Mucosa of stomach (tissue), 1 donor: ENCODE results near the gene ASCC2.
"Not testable (repeated sequence)": the region's sequence is repeated elsewhere in the genome, so short reads cannot be mapped to it uniquely, and the experiment has no call there.

Source experiments
- H3K27me3 ChIP-seq: one replicate; pipeline ENCODE4 v1.7.0; 2013; ENCODE audit warnings: mild to moderate bottlenecking, low read length; ENCODE audit not compliant: control insufficient read depth, insufficient read depth
- H3K36me3 ChIP-seq: one replicate; pipeline ENCODE4 v1.7.0; 2013; ENCODE audit warnings: low read length; ENCODE audit not compliant: control insufficient read depth, insufficient read depth
- H3K4me1 ChIP-seq: one replicate; pipeline ENCODE4 v1.7.0; 2013; ENCODE audit warnings: mild to moderate bottlenecking, low read length; ENCODE audit not compliant: control insufficient read depth, insufficient read depth
- H3K4me3 ChIP-seq: one replicate; pipeline ENCODE4 v1.7.0; 2013; ENCODE audit warnings: low read length
- H3K9ac ChIP-seq: one replicate; pipeline ENCODE4 v1.7.0; 2013; ENCODE audit warnings: mild to moderate bottlenecking, low read length, moderate library complexity
- H3K9me3 ChIP-seq: one replicate; pipeline ENCODE4 v1.7.0; 2013; ENCODE audit warnings: mild to moderate bottlenecking, low read length, moderate library complexity; ENCODE audit not compliant: control insufficient read depth
- donor health status: Pancreatic carcinoma.

Gene ASCC2

DNA sequence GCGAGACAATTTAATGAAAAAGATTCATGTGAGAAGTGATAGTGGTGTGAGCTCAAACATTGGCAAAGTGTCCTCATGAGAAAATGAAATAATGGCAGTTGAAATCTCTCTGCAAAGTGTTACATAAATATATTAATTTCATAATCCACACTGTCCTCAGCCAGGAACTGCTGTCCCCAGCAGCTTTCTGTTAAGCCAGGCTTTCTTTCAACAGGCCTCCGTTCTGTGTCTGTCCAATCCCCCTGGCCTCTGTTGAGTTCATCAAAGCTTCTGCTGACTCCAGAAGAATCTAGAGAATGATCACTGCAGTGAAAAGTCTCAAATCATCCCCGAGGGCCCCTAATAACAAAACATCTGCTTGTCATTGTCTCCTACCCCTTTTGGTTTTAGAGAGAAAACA is 10.0 kb upstream of the ASCC2 start:
- Histone ChIP-seq H3K9me3 (no peaks in the 10 kb centered on the region), H3K36me3 (no peaks in the 10 kb centered on the region), H3K4me1 (peaks cover 4% of the 10 kb centered on the region), H3K27me3 (no peaks in the 10 kb centered on the region), H3K9ac (no peak overlapping the region), H3K4me3 (no peak overlapping the region)

- Histone ChIP-seq H3K9me3 (no peaks in the 10 kb centered on the region), H3K4me1 (peaks cover 14% of the 10 kb centered on the region), H3K36me3 (no peaks in the 10 kb centered on the region), H3K4me3 (no peak overlapping the region), H3K27me3 (no peaks in the 10 kb centered on the region), H3K9ac (no peak overlapping the region)
These were observed 8.2 kb upstream of the ASCC2 start for GRCh38 chr22:29846290-29846689.

DNA sequence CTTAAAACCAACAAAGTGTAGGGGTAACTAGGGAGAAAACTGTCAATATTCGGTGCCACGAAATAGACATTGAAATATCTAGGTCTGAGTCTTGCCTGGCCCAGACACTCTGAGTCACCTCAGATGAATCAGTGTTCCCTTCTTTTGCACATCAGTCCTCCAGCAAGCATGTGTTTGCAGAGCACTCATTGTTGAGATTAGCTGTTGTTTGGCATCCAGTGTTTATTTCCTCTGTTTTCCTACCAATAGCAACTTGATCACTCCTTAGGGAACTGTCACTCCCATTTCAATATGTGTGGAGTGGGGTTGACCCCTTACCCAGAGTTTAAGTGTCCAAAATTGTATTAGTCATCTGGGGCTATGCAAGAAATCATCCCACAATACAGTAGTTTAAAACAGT is 4.7 kb upstream of the ASCC2 start:
- H3K36me3 ChIP-seq, result no peaks in the 10 kb centered on the region
- H3K4me3 ChIP-seq, result no peak overlapping the region
- H3K4me1 ChIP-seq, result peaks cover 20% of the 10 kb centered on the region
- H3K9ac ChIP-seq, result no peak overlapping the region
- H3K9me3 ChIP-seq, result no peaks in the 10 kb centered on the region
- no peaks in the 10 kb centered on the region for H3K27me3 ChIP-seq

GRCh38 chr22:29842172-29842571 is 4.1 kb upstream of the ASCC2 start:
- Histone ChIP-seq H3K9ac (no peak overlapping the region), H3K36me3 (no peaks in the 10 kb centered on the region), H3K4me1 (peaks cover 20% of the 10 kb centered on the region), H3K4me3 (no peak overlapping the region), H3K9me3 (no peaks in the 10 kb centered on the region), H3K27me3 (no peaks in the 10 kb centered on the region)

DNA sequence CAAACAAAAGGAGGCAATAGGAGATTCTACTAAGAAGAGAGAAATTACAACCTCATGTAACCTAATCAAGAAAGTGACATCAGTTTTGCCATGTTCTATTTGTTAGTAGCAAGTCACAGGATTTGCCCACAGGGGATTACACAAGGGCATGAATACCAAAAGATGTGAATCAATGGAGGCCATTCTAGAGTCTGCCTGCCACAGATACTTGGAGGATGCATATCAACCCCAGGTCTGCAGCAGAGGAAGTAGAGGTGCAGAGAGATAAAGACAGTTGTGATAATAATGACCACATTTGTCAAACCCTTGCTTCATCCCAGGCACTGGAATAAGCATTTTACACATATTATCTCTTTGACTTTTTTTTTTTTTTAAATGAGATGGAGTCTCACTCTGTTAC is 2.4 kb upstream of the ASCC2 start:
- H3K36me3 ChIP-seq, result no peaks in the 10 kb centered on the region
- H3K4me3 ChIP-seq, result no peak overlapping the region
- no peaks in the 10 kb centered on the region for H3K9me3 ChIP-seq
- peaks cover 27% of the 10 kb centered on the region for H3K4me1 ChIP-seq
- no peaks in the 10 kb centered on the region for H3K27me3 ChIP-seq
- no peak overlapping the region for H3K9ac ChIP-seq

DNA sequence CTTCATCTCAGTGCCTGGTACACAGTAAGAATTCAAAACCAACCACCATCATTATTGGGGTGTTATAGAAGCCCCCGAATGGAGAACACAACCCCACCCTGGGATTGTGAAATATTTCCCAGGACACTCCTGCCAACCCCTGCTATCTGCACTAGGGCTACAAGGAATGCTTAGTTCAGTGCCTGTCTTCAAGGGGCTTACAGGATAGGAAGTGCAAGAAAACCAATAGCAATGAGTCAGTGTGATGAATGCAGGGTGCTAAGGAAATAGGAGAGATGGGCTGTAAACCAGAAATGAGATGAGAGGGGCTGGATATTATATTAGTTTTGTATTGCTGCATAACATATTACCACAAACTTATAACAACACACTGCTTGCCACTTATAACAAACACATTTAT is 965 bp upstream of the ASCC2 start:
- H3K36me3 ChIP-seq, result no peaks in the 10 kb centered on the region
- H3K4me1 ChIP-seq, result peaks cover 30% of the 10 kb centered on the region
- no peaks in the 10 kb centered on the region for H3K9me3 ChIP-seq
- H3K27me3 ChIP-seq, result no peaks in the 10 kb centered on the region
- no peak overlapping the region for H3K4me3 ChIP-seq
- H3K9ac ChIP-seq, result no peak overlapping the region

DNA sequence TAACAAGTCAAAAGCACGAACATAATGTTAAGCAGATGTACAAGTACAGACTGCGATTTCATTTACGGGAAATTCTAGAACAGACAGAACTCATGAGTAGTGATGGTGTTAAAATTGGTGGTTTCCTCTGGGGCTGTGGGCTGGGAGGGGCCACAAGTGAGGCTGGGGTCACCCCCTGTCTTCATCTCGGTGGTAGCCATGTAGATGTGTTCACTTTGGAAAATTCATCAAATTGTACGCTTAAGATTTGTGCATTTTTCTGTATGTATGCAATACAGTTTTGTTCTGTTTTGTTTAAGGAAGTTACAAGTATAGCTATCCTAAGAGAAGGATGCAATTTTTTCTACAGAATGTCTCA is 504 bp upstream of the ASCC2 start:
- Histone ChIP-seq H3K9me3 (no peaks in the 10 kb centered on the region), H3K4me1 (peaks cover 30% of the 10 kb centered on the region), H3K4me3 (no peak overlapping the region), H3K27me3 (no peaks in the 10 kb centered on the region), H3K36me3 (no peaks in the 10 kb centered on the region), H3K9ac (peak overlapping the region; percentile 74)

GRCh38 chr22:29836791-29837370 is 1.2 kb downstream of the ASCC2 start:
- H3K36me3 ChIP-seq, H3K27me3 ChIP-seq, H3K9me3 ChIP-seq, H3K9ac ChIP-seq: not testable (repeated sequence)
- peaks cover 21% of the 10 kb centered on the region for H3K4me1 ChIP-seq
- H3K4me3 ChIP-seq, result peak overlapping the region; percentile 98

GRCh38 chr22:29834046-29834445 is 4.0 kb downstream of the ASCC2 start:
- no peak overlapping the region for H3K9ac ChIP-seq
- no peaks in the 10 kb centered on the region for H3K9me3 ChIP-seq
- H3K4me3 ChIP-seq, result no peak overlapping the region
- no peaks in the 10 kb centered on the region for H3K27me3 ChIP-seq
- H3K36me3 ChIP-seq, result peaks cover 16% of the 10 kb centered on the region
- peaks cover 27% of the 10 kb centered on the region for H3K4me1 ChIP-seq

- H3K4me3 ChIP-seq, result no peak overlapping the region
- H3K9me3 ChIP-seq, result no peaks in the 10 kb centered on the region
- no peak overlapping the region for H3K9ac ChIP-seq
- H3K4me1 ChIP-seq, result peaks cover 22% of the 10 kb centered on the region
- peaks cover 16% of the 10 kb centered on the region for H3K36me3 ChIP-seq
- H3K27me3 ChIP-seq, result no peaks in the 10 kb centered on the region
These were observed 4.6 kb downstream of the ASCC2 start for GRCh38 chr22:29833392-29833965.

GRCh38 chr22:29831958-29832357 is 6.1 kb downstream of the ASCC2 start:
- H3K27me3 ChIP-seq, result no peaks in the 10 kb centered on the region
- H3K36me3 ChIP-seq, result peaks cover 20% of the 10 kb centered on the region
- no peak overlapping the region for H3K9ac ChIP-seq
- H3K9me3 ChIP-seq, result no peaks in the 10 kb centered on the region
- peaks cover 26% of the 10 kb centered on the region for H3K4me1 ChIP-seq
- no peak overlapping the region for H3K4me3 ChIP-seq

DNA sequence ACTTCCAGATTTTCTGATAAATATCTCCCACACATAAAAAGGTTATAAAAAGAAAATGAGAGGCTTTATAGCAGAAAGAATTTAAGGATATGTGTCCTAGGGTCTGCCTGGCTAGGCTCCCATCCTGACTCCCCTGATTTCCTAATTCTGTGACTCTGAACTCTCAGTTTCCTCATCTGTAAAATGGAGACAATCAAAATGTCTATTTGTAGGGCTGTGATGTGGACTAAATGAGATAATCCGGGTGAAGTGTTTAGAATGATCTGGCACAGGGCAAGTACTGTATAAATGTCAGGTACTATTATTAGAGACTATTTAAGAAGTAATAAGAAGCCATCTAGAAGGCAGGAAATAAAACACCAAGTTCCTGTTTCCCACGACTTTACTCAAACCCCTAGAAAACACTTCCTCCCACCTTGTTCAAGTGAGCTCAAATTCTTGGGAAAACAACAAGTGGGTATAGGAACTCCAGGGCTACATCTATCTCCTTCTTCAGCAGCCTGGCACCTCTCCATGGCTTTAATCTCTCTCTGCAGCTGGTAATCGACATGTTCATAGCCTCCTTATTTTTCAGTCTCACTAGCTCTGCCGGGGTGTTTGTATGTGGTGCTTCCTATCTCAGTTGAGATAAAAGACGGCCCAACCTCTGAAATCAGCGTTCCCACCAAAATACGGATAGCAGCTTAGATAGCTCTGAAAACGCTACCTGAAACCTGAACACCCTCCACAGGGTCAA is 6.7 kb downstream of the ASCC2 start:
- Histone ChIP-seq H3K4me3 (no peak overlapping the region), H3K4me1 (peaks cover 20% of the 10 kb centered on the region), H3K9me3 (no peaks in the 10 kb centered on the region), H3K27me3 (no peaks in the 10 kb centered on the region), H3K36me3 (peaks cover 20% of the 10 kb centered on the region), H3K9ac (no peak overlapping the region)
